Hindlimb muscle (tissue), 1 donor: ENCODE results near the gene CPT1C. TPM values are rescaled to one million over a fixed set of nuclear protein-coding genes. Genes with fewer than 3 reads are reported as not detected.
A peak's percentile ranks its signal among the peaks of the same experiment; 100 is the strongest.

Experiments used
- DNase-seq: peaks from one replicate; pipeline ENCODE4 v3.0.0-alpha.2; 2013
- polyA plus RNA-seq: library from polyadenylated mRNA; unstranded; fragments of 120-200 nt; gene quantifications from one replicate; pipeline ENCODE4 v1.2.1, GENCODE V29; 2013; ENCODE audit not compliant: insufficient read length

CPT1C gene
- polyA plus RNA-seq, 1 donor, result 6.2 TPM

DNA sequence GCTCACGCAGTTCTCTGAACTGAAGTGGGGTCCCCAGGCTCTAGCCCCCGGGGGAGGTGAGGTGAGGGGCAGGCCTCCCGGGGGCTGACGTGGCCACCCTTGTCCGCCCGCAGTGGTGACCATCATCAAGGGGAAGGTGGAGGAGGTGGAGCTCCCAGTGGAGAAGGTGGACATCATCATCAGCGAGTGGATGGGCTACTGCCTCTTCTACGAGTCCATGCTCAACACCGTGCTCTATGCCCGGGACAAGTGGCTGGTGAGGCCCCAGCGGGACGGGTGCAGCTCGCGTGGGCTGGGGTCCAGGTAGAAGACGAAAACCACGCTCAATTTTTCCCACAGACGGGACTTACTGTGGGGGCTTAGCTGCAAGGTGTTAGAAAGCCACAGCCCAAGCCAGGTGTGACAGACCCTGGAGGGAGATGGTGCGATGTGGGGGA, 7.1 kb upstream of the CPT1C start:
- no peak for DNase-seq

DNA sequence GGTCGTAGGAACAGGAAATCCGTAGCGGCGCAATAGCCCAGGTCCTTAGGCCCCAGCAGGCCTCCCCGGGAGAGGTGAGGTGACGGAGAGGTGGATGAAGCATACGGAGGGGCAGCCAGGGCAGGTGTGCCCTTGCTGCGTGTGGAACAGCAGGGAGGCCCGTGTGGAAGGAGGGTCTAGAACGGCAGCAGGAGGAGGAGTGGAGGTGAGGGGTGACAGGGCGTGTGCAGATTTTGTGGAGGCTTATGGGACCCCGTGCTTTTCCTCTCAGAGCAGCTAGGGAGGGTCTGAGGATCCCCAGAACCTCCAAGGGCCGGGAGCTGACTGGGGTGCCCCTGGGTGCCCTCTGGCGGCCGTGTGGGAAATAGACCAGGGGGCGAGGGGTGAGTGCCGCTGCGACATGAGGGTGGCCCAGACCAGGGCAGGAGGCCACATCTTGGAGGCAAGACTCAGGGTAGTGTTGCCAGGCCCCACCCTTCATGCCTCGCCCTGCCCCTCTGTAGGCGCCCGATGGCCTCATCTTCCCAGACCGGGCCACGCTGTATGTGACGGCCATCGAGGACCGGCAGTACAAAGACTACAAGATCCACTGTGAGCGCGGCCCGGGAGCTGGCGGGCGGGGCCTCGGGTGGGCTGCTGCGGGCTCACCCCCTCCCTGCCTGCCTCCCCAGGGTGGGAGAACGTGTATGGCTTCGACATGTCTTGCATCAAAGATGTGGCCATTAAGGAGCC, 6.5 kb upstream of the CPT1C start:
- DNase-seq, result no peak

DNA sequence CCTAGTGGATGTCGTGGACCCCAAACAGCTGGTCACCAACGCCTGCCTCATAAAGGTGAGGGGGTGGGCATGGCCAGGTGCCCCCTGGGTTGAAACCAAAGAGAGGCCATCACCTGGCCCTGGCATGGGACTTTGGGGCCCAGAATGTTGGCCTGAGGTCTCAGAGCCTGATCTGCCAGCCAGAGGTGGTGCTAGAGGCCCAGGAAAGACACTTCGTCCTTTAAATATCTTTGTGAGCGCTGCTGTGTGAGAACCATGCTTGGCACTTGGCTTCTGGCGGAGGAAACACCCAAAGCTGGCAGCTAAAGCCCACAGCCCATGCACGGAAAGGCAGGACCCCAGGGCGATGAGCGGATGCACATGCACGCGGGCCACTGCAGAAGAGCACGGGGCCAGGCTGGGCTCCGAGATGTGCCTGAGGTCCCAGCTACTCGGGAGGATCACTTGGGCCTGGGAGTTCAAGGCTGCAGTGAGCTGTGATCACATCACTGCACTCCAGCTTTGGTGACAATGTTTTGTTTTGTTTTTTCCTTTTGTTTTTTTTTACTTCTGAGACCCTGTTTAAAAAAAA, 5.8 kb upstream of the CPT1C start:
- no peak for DNase-seq

DNA sequence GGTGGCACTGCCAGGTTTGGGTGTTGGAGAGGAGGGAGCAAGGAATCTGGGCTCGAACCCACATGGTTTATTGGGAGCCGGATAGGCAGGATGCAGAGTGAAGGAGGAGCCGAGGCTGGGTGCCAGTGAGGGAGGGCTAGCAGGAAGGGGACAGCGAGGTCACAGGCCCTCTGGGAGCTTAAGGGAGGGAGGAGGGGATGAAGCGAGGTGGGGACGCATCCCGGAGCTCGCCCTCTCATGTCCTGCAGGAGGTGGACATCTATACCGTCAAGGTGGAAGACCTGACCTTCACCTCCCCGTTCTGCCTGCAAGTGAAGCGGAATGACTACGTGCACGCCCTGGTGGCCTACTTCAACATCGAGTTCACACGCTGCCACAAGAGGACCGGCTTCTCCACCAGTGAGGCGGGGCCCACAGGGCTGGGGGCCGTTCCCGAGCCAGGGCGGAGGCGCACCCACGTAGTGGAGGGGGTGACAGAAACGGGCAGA, 5.0 kb upstream of the CPT1C start:
- DNase-seq, result no peak

DNA sequence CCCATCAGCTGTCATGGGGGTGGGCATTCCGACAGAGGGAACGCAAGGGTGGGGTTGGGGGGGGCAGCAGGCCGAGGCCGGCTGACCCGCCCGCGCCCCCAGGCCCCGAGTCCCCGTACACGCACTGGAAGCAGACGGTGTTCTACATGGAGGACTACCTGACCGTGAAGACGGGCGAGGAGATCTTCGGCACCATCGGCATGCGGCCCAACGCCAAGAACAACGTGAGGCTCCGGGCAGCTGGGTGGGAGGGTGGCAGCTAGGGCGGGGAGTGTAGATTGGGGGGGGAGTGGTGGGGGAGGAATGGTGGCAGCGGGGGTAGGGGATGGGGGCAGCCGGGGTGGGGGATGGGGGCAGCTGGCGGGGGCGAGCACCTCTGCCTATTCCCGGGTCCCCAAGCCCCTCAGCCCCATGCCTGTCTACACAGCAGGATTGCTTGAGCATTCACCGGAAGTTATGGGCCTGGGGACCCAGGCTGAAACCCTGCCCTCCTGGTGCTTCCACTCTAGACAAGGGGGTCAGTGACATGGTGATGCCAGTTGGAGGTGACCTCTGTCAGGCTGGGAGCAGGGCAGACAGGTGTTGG, 4.3 kb upstream of the CPT1C start:
- DNase-seq, result no peak

DNA sequence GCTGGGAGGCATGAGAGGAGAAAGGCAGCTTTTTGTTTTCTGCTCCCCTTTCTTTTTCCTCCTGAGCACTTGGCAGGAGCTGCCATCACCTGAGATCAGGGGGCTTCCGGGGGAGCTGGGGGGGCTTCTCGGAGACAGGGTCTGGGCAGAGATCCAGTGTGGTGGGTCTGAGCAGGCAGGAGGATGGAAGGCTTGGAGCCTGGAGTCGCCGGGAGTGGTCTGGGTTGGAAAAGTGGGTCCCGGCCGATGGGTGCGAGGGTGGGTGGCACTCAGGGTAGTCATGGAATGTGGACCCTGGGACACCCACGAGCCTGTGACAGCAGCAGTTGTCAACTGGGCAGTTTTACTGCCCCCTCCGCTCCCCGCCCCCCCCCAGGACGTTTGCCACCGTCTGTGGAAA, 3.8 kb upstream of the CPT1C start:
- DNase-seq, result no peak

DNA sequence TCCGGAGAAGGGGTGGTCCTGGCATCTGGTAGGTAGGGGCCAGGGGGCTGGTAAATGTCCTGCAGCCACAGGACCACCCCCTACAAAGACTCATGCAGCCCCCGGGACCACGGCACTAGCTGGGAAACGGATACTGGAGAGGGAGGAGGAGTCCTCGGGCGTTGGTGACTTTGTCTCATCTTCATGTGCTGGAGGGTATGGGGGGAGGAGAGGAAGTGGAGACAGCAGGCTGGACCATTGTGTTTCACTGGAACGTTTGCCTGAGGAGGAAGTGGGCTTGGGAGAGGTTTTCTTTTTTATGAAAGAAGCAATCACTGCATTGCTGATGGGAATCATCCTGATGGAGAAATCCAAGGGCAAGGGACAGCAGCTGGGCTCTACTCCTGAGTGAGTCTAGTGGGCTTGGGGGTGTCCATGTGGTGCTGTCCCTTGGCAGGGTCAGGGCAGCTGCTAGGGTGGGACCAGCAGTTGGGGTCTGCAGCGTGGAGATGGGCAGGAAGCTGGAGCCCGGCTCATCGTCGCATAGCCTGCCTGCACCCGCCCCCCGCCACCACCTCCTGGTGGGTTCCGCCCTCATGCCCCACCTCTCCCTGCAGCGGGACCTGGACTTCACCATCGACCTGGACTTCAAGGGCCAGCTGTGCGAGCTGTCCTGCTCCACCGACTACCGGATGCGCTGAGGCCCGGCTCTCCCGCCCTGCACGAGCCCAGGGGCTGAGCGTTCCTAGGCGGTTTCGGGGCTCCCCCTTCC, 3.2 kb upstream of the CPT1C start:
- no peak for DNase-seq

DNA sequence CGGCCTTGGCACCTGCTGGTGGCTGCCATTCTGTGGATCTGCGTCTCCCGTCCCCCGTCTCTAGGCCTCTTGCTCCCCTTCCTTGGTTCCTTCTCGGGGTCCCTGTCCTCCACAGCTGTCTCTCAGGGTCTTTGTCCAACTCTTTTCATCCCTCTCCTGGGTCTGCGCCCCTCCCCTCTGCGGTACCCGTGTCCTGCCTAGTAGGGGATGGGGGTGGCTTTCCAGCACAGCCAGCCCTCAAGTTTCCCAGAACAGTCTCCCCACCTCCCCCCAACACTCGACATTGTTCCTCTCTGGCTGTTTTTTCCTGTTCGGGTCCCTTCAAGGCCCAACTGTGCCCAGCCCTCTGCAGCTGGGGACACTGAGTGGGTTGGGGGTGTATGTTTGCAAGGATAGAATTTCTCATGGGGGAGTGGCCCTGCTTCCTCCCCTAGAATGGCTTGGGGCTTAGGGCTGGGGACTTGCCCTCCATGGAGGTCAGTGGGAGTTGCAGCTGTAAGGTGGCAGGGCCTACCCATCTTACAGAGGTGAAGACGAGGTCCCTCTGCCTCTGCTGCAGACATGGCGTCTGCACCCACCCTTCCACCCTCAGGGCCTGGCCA, 2.3 kb upstream of the CPT1C start:
- DNase-seq, result no peak

DNA sequence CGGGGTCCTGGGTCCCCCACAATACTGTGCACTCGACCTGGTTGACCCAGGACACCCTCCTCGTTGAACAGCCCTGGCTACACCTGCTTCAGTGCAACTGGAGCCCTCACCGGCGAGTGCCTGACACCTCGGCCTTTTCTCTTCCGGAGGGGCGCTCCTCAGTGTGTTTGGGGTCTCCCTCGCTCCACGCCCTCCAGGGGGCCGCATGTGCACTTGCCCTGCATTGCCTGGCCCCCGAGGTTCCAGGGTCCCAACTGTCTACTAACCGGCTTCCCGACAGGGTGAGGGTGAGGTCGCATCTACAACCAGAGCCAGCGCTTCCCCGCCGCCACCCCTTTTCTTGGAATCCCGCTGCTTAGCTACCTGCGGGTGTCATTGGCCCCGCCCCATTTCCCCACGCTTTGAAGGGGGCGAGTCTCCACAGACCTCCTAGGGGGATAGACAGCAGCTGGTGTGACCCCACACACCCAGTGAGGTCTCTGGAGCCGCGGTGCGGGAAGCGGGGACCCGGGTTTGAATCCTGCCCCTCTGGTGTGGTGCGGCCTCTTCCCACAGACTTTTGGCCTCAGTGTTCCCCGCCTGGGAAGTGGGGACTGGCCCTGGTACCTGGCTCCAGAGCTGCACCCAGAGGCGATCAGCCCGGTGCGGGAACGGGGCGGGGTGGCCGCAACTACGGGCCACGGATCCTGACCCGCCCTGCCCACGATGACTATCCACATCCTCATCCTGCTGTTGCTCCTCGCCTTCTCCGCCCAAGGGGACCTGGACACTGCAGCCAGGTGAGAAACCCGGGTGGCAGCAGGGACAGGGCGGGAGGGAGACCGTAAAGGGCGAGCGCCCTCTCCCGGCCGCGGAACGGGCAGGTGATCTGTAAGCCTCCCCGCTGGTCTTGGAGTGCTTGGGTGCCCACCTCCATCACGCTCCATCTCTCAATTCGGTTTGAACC, 1.5 kb upstream of the CPT1C start, which contains the start of gene ADM5:
ADM5 (plus strand) TSS at position 462 of the 946 bp plus-strand sequence; CDS start at position 706, 244 bp downstream.
- DNase-seq, result no peak

DNA sequence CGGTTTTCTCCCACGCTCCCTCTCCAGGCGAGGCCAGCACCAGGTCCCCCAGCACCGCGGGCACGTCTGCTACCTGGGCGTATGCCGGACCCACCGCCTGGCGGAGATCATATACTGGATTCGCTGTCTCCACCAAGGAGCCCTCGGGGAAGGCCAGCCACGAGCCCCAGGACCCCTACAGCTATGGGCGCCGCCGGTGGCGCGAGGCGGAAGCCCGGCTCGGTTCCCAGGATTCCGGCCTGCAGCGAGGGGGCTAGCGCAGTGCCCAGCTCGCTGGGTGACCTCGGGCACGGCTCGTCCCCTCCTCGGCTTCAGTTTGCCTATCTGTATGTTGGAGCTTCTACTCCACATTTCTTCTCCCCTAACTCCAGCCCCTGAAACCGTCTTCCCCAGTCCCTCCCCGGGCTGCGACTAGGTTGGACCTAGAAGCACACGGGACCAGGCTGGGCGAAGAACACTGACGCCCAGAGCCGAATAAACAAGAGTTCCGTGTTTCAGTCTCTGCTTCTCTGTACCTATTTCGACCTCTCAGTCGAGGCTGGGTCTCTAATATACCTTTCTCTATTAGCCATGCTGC, 749 bp upstream of the CPT1C start:
- DNase-seq, result no peak

DNA sequence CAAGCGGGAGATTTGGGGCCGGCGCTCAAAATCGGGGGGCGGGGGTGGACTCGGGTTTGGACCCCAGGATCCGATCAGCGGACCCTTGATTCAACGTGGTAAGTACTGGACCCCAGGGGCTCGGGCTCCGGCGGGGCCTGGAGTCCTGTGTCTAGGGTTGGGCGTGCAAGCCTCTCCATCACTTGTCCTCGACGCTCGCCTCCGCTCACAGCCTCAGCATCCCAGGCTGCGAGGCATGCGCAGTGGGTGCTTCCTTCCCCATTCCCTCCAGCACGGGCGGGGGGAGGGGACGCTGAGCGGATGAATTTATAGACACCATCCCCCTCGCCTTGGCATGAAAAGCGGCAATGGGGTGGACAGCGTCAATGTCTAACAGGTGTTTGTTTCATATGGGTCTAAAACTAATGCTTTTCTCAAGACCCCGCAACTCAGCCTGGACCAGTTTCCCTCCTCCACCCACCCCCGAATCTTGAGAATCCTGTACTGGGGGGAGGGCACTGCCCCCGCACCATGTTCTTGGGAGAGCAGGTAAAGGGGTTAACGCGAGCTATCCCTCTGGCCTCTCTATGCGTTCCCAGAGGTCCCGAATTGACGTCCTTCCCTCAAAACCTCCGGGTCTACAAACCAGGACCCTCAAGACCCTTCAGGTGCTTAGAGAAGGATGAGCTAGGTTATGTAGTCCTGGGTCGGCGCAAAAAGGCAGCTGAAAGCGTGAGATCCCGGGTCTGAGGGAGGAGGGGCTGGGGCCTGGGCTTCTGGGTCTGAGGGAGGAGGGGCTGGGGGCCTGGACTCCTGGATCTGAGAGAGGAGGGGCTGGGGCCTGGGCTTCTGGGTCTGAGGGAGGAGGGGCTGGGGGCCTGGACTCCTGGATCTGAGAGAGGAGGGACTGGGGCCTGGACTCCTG, 579 bp downstream of the CPT1C start:
- peak; percentile 76 for DNase-seq

DNA sequence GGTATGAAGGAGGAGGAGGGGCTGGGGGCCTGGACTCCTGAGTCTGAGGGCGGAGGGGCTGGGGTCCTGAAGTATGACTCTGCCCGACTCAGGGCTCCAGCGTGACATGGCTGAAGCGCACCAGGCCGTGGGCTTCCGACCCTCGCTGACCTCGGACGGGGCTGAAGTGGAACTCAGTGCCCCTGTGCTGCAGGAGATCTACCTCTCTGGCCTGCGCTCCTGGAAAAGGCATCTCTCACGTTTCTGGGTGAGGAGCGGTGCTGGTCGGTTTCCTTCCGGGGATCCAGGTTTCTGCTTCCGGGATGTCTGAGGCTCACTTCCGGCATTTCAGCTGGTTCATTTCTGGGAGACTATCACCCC, 1.2 kb downstream of the CPT1C start:
- no peak for DNase-seq

DNA sequence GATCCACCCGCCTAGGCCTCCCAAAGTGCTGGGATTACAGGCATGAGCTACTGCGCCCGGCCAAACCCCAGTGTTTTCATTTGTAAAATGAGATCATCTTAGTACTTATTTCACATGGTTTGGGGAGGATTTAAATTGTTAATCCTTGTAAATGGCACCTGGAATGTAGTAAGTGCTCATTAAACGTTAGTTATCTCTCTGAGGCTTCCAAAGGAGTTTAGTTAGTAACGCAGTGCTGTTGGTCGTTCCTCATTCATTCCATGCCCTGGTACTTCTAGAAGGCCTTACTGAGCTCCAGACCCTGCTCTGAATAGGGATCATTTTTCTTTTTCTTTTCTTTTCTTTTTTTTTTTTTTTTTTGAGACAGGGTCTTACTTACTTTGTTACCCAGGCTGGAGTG, 5.2 kb downstream of the CPT1C start:
- no peak for DNase-seq

DNA sequence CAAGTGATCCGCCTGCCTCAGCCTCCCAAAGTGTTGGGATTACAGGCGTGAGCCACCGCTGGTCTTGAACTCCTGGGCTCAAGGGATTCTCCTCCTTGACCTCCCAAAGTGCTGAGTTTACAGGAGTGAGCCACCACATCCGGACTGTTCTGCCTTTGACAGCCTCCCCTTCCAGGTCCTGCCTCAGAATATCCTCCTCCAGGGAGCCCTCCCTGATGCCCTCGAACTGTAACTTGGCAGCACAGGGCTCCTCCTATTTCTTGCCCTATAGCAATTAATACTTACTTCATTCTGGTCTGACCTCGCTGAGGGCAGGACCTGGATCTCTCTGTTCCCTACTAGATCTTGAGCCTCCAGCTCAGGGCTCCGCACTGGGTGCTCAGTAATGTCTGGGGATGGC, 5.9 kb downstream of the CPT1C start:
- DNase-seq, result no peak

DNA sequence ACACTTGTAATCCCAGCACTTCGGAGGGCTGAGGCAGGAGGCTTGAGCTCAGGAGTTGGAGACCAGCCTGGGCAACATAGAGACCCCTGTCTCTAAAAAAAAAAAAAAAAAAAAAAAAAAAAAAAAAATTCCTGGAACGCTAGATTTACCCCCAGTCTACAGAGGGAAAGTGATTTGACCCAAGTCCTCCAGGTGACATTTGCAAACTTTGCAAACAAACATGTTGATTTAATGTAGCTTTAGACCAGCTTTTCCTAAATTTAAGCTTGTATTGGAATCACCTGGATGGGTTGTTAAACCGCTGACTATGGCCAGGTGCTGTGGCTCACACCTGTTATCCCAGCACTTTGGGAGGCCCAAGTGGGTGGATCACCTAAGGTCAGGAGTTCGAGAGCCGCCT, 8.4 kb downstream of the CPT1C start:
- no peak for DNase-seq

DNA sequence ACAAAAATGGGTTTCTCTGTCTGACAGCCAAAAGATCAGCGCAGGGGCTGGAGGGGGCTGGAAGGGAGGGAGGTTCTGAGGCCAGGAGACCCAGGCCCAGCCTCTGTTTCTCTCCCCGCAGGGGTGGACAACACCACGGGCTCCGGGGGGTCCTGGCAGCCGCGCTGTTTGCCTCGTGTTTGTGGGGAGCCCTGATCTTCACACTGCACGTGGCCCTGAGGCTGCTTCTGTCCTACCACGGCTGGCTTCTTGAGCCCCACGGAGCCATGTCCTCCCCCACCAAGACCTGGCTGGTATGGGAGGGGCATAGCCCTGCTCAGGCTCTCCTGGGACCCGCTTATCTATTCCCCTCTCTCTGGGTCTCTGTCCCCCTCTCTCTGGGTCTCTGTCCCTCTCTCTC, 9.6 kb downstream of the CPT1C start:
- DNase-seq, result no peak

DNA sequence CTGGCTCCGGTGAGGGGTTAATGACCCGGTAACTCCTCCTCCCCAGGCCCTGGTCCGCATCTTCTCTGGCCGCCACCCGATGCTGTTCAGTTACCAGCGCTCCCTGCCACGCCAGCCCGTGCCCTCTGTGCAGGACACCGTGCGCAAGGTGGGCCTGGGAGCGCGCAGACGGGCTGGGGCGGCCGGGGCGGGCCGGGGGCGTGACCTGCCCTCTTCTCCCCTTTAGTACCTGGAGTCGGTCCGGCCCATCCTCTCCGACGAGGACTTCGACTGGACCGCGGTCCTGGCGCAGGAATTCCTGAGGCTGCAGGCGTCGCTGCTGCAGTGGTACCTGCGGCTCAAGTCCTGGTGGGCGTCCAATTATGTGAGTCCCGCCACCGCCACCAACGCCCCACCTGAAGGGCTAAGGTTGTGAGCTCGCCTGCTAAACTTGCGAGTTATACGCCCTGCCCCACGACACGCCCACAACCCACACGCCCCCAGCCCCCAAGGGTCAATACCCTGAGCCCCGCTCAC, 10.4 kb downstream of the CPT1C start:
- DNase-seq, result no peak

DNA sequence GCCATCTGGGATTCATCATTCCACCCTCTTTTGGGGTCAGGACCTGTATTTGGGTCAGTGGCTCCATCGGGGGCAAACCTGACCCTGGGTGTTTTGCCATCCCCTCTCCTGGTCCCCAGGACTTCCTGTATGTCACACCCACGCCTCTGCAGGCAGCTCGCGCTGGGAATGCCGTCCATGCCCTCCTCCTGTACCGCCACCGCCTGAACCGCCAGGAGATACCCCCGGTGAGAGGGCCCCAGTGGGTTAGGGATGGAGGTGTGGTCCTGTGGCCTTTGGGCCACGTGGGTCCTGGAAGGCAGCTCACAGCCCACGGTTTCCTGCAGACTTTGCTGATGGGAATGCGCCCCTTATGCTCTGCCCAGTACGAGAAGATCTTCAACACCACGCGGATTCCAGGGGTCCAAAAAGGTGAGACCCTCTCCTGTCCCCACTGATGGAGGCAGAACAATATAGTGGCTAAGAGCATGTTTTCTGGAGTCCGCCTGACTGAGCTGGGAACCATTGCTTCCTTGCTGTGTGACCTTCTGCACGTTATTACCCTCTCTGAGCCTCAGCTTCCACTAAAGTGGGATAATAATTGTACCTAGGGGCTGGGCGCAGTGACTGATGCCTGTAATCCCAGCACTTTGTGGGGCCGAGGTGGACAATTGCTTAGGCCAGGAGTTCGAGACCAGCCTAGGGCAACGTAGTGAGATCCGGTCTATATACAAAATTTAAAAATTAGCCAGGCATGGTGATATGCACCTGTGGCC, 14.1 kb downstream of the CPT1C start:
- DNase-seq, result no peak

DNA sequence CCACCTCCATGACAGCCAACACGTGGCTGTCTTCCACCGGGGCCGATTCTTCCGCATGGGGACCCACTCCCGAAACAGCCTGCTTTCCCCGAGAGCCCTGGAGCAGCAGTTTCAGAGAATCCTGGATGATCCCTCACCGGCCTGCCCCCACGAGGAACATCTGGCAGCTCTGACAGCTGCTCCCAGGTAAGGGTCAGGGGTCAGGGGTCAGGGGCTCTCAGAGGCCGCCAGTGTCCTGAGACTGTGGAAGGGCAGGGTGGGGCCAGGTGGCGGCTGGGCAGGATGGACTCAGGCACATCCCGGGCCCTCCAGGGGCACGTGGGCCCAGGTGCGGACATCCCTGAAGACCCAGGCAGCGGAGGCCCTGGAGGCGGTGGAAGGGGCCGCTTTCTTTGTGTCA, 15.0 kb downstream of the CPT1C start:
- no peak for DNase-seq
